HG02970 (cell line): ENCODE results near the gene BCL7C.
"Not testable (repeated sequence)": the region's sequence is repeated elsewhere in the genome, so short reads cannot be mapped to it uniquely, and the experiment has no call there.

Experiments
- ATAC-seq: cut with Tn5 transposase; IDR thresholded peaks from one replicate; pipeline ENCODE4 v1.9.1; 2021; ENCODE audit warnings: mild to moderate bottlenecking, moderate library complexity, moderate number of reproducible peaks; ENCODE audit not compliant: unreplicated experiment, low FRiP score

Gene BCL7C

DNA sequence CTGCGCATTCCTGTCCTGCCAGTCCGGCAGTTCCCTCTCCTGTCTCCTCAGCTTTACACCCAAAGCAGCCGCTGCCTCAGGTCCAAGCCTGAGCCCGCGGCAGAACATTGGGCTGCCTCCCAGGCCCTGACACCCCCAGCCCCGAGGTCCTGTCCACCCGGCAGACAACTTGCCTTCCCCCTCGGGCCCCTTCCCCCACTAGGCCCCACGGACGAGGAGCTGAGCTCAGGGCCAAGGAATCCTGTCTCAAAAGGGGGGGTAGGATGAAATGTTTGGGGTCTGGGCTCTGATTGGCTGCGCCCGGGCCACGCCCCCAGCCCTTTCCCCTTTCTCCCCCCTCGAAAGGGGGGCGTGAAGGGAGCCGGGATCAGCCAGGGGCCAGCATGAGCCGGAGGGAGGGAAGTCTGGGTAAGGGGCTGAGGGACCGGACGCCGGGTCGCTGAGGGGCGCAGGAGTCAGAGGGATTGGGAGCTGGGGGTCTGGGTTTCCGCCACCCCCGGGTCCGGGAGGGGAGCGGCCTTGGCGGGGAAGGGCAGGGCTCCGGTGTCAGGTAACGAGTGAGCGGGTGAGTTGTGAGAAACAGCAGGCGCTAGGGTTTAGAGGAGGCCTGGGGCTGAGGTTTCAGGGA lies 2.5 kb upstream of the BCL7C start, which contains the start of gene CTF1:
TSS of gene CTF1 (plus strand) at position 354 of the 628 bp plus-strand sequence. CDS start at position 384, 30 bp downstream.
- no peak for ATAC-seq

DNA sequence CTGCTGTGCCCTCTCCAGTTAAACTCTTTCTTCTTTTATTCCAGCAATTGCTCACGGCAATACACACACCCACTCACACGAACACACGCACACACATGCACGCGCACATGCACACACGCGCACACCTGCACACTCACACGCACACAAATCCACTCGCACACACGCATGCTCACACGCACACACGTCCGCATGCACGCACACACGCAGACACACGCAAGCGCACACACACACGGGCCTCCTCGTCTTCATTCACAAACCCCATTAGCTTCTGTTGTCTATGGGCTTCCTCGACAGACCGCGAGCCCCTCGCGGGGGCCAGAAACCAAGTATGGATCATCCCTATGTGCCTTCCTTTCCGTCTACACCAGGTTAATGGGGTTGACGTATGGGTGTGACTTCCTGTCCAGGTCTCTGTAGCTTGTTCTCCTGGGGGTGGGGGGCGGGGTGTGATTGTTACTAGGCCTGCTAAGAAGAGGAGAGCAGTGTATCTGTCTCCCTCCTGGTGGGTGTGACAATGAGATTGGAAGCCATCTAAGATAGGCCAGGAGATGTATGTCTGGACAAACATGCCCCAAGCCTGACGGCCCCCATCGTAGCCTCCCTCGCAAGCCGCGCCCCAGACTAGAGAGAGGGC lies 1.9 kb upstream of the BCL7C start:
- no peak for ATAC-seq

DNA sequence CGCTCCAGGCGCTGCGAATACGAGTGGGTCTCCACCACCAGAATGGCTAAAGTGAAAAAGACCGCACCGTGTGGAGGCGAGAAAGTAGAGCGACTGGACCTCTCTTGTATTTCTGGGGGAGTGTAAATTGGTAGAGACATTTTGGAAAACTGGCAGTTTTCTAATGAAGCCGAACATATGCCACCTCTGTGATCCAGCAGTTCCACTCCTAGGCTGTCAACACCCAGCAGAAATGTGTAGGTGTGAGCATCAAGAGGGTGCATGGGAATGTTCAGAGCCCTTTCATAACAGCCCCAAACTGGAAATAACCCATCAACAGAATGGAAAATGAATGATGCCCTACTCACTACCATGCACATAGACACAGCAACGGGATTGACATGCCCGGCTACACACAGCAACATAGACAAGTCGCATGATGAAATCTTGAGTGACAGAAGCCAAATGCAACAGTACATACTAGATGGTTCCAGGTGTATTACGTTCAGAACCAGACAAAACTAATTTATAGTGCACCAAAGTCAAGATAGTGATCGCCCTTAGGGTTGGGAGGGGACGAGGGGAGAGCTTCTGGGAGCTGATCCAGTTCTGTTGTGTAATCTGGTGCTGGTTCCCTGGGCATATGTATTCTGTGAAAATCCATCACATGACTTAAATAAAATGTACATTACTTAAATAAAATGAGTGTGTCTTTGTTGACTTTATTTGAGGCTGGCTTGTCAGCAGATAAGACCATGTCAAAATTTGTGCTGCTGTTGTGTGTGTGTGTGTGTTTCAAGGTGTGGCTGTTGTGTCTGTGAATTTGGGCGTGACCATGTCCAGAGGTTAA lies 877 bp upstream of the BCL7C start:
- ATAC-seq: no peak

DNA sequence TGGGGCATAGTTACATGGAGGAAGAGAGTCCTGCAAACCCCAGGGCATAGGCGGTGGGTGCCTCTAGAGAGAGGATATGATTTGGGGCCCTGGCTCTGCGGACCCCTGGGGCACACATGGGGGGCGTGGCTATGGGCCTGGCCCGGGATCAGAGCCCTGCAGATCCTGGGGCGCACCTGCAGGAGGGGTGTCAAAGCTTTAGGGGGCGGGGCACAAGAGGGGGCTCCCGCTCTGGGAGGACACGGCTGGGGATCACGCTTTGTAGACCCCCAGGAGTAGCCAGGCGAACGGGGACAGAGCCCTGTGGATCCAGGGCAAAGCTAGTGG lies 497 bp downstream of the BCL7C start:
- ATAC-seq: no peak

DNA sequence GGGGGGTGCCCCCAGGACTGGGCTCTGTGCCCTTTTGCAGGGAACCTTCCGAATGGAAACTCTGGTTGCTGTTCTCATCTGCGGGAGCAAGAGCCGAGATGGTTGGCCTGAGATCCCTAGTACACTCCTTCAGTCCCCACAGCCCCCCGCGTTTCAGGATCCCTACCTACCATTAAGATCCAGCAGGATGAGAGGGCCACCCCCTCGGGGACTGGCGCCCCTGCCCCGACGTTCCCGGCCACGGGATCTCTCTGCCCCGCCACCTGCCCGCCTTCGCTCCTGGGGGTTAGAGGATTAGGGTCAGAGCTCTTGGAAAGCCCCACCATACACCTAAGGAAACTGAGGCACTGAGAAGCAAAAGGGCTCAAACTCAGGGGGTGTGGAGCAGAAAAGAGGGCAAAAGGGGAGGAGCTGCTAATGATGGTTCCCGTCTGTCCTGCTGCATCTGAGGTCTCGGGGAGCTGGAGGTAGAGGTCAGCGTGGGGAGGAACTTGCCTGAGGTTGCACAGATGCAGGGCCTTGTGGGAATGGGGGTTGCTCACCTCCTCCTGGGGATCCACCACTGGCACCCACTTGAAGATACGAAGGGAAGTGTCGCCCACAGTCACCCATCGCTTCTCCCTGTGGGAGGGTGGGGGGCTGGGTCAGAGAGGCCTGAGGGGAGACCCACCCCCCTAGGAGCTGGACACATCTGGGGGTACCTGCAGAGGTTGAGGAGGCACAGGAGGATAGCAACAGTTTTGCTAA lies 1.0 kb downstream of the BCL7C start:
- ATAC-seq: no peak

DNA sequence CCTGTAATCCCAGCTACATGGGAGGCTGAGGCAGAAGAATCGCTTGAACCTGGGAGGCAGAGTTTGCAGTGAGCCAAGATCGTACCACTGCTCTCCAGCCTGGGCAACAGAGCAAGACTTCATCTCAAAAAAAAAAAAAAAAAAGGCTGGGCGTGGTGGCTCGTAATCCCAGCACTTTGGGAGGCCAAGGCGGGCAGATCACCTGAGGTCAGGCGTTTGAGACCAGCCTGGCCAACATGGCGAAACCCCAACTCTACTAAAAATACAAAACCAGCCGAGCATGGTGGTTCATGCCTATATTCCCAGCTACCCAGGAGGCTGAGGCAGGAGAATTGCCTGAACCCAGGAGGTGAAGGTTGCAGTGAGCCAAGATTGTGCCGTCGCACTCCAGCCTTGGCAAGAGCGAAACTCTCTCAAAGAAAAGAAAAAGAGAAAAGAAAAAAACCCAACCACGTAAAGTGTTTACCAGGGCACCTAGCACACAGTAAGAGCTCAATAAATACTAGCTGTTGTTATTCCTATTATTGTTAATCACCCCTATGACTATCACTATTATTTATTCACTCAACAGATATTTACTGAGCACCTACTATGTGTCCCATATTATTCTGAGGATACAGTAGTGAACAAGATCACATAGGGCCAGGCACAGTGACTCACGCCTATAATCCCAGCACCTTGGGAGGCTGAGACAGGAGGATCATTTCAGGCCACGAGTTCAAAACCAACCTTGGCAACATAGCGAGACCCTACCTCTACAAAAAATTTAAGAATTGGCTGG lies 2.6 kb downstream of the BCL7C start:
- not testable (repeated sequence) for ATAC-seq

DNA sequence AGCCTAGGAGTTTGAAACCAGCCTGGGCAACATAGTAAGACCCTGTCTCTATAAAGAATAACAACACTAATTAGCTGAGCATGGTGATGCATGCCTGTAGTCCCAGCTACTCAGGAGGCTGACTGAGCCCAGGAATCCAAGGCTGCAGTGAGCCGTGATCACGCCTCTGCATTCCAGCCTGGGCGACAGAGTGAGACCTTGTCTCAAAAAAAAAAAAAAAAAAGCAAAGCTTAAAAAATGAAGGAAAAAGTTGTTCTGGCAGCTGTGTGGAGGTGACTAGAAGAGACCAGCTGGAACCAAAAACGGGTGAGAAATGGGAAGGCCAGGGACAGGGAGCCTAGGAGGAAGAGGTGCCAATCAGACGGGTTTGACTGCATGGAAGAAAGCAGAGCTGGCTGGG lies 4.2 kb downstream of the BCL7C start:
- ATAC-seq: no peak

DNA sequence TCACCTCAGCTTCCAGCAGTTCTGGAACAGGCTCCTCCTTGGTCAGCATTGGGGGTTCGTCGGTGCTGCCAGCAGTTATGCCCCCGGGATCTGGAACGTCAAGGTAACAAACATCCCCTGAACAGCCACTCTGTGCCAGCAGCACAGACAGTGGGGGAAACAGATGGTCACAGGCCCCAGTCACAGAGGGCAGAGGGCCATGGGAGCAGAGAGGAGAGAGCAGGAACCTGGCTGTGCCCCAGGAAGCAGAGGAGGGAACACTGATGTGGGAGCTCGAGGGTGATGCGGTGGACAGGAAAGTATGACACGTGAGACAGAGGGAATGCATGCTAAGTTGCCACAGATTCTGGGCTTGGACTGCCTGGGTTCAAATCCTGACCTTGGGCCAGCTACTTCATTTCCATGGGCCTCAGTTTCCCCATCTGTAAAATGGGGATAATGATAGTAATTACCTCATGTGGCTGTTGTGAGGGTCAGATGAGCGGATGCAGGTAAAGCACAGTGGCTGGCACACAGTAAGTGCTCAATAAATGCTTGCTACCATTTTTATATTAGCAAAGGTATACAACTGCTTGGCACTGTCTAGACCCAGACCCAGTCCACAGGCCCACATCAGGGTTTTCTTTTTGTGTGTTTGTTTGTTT lies 4.9 kb downstream of the BCL7C start:
- no peak for ATAC-seq

DNA sequence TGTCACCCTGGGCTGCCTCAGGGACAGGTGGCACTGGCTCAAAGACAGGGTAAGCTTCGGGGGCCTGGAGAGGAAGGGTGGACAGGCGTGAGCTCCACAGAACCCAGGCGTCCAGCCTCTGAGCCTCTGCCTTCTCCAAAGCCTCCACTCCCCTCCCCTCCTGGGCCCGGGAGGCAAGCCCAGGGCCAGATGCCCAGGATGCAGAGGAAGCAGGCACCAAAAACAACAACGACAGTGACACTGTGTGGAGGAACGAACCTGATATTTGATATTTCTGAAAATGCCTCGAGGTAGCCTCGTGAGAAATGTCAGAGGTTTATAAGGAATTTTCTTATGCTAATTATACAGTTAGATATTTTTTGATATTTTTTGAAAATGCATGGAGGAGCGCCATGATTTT lies 6.0 kb downstream of the BCL7C start:
- ATAC-seq: no peak

DNA sequence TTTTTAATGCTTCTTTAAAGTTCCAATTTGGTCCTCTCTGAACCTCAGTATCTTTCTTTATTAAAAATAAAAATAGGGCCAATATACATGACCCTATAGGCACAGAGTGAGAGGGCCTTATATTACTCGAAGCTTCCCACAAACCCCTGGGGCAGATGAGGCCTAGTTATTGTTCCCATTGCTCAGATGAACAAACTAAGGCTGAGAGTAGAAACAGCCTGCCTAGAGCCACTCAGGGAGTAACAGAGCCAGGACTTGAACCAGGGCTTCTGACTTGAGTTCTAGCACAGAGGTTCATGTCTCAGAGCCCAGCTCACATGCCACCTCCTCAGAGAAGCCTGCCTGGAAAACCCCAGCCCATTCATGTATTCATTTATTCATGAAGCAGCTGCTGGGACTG lies 7.7 kb downstream of the BCL7C start:
- no peak for ATAC-seq

DNA sequence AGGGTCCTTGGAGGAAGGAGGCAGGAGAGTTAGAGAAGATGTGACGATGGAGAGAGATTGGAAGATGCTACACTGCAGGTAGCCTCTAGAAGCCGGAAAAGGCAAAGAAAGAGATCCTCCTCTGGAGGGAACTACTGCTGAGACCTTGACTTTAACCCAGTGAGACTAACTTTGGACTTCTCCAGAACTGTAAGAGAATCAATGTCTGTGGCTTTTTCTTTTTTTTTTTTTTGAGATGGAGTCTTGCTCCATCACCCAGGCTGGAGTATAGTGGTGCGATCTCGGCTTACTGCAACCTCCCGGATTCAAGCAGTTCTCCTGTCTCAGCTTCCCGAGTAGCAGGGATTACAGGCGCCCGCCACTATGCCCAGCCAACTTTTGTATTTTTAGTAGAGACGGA lies 8.7 kb downstream of the BCL7C start:
- no peak for ATAC-seq

DNA sequence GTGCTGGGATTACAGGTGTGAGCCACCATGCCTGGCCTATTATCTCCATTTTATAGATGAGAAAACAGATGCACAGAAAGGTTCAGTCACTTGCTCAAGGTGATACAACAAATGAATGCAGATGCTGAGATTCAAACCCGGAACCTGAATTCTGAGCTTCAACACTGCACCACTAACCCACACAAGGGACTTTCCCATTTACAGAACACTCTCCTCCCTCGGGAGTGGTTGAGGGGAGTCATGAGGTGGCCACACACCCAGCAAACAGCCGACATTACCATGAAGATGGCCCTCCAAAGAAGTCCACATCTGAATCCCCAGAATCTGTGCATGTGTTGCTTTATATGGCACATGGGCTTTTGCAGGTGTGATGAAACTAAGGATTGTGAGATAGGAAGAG lies 9.1 kb downstream of the BCL7C start:
- no peak for ATAC-seq

DNA sequence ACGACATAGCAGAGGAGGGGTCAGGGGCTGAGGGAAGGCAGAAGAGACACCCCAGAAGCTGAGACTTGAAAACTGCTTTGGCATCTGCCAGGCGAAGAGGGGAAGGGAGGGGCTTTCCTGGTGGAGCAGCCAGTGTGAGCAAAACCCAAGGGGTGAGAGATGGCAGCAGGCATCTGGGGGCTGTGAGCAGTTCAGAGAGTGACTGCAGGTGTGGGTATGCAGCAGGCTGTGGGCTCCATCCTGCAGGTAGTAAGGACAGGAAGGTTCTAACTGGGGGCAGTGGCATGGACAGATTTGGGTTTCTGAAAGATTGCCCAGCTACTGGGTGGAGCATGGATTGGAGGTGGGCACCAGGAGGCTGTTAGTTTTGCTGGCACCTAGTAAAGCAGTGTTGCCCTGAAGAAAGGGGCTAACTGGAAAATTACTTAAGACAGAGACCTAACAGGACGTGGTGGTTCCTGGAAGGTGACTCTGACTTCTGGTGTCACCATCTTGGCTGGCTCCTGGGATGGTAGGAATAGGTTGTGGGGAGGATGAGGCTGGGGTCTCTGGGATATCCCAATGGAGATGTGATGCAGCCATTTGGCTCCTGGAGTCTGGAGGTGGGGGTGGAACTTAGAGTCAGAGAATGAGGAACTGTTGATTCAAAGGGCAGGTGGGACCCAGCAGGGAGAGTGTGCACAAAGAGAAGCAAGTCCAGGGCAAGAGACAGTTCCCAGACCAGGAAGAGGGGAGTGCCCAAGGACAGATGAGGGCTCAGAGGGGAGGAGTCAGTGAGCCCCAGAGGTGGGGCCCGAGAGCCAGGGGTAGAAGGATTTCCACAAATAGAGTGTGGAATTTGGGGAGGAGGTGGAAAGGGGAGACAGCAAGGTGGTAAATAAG lies 11.2 kb downstream of the BCL7C start:
- ATAC-seq: no peak

DNA sequence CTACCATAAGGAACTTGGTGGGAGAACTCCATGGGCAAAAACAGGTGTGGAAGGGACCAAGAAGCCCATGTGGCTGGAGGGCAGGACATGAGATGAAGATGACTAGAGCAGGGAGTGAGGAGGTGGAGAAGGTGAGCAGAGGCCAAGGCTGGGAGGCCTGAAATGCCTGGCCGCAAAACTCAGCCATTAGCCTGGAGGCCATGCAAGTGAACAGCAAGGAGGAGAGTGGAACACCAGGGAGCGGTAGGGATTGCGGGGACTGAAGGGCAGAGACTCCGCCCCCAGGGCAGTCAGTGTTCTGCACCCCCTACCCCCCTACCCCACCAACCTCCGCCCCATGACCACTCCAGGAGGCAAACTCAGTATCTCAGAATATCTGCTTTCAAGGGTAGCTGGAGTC lies 17.0 kb downstream of the BCL7C start:
- ATAC-seq: no peak

DNA sequence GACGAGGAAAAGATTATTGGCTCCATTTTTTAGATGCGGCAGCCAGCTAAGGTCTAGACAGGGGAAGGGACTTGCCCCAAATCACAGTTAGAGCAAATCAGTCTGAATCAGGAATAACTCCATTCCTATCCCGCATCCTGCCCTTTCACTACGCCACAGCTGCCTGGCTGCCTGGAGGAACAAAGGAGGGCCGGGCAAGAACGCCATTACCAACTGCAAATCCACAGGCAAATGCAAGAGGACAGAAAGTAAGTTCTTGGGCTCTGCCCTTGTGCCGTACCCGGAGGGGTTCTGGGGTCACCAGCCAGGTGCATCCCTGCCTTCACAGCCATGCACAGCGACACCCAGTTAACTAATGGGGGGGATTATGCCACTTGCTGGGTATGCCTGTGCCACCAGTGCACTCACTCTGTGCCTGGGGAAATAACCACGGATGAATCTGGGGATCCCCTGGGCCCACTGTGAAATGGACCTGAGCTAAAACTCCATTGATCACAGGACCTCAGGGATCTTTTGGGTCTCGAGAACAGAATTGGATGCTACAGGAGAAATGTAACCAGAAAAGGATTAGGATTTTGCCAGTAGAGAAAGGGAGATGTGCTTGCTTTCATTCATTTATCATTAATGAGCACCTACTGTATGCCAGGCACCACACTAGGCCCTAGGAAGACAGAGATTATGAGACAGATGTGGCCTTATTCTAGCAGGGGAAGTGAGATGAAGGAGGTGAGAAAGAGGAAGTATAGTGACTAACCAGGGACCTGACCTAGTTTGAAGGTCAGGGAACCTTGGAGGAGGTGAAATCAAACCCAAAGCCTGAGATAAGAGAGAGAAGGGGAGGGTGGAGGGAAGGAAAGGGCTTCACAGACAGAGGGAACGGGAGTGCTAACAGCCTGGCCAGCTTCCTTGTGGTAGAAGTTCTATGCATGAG lies 17.7 kb downstream of the BCL7C start:
- ATAC-seq: no peak

DNA sequence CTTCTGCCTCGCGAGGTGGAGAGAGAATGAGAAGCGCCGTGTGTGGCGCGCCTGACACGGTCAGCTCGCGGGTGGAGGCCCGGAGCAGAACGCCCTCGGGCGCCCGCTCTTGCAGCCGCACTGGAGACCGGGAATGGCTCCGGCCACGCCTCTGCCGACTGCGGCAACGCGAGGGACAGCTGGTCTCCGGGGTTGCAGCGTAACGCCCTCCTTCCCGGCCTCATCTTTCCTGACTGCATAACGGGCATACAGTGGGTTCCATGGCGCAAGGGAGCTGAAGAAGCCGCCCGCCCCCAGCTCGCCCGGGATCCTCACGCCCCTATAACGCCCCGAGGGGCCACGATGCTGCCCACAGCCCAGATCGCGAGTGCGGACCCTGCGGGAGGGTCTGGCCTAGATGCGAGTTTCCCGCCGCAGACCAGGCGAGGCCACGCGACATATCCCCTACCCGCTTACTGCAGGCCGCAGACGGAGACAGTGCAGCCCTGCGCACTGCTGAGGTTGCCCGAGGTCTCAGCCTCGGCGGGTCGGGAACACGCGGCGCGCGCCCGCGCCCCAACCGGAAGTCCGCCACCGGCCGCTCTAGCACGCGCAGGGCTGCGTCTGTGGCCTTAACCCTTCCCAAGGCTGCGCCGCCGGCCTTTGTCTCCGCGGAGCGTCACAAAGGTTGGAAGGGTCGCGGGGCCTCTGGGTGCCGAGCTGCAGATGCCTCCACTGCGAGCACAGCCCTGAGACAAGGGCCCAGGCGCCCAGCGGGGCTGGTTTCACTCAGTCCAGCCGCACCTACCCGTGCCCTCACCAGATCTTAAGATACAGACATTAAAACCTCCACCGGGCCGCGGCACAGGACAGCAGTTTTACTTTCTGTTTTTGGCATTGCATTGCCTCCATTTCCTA lies 18.8 kb downstream of the BCL7C start:
- peak; percentile 69 for ATAC-seq
